DND-41 (cell line): ENCODE results near the gene CDH3.

ENCODE experiments used
- ATAC-seq: fragments of 200-7000 bp; cut with Tn5 transposase; 3 replicates; pipeline ENCODE4 v1.9.1; 2021; ENCODE audit warnings: low read depth; ENCODE audit not compliant: insufficient read depth
- DNase-seq: peaks from one replicate; pipeline ENCODE4 v3.0.0-alpha.2; 2020
- H2AFZ ChIP-seq: 2 replicates; pipeline ENCODE4 v1.6.0; 2012; ENCODE audit warnings: low read depth, low read length
- H3K27ac ChIP-seq: 2 replicates; pipeline ENCODE4 v1.5.1; 2012; ENCODE audit warnings: low read length, inconsistent platforms
- H3K27me3 ChIP-seq: fragments of 200-600 bp; sonication (generic); 2 replicates; pipeline ENCODE4 v1.6.0; 2012; ENCODE audit warnings: low read length, mild to moderate bottlenecking, inconsistent platforms; ENCODE audit not compliant: insufficient read depth, poor library complexity
- H3K36me3 ChIP-seq: 2 replicates; pipeline ENCODE4 v1.5.1; 2012; ENCODE audit warnings: low read length, inconsistent platforms; ENCODE audit not compliant: insufficient read depth
- H3K4me1 ChIP-seq: 2 replicates; pipeline ENCODE4 v1.5.1; 2012; ENCODE audit warnings: mild to moderate bottlenecking, low read length; ENCODE audit not compliant: insufficient read depth
- H3K4me2 ChIP-seq: 2 replicates; pipeline ENCODE4 v1.6.0; 2012; ENCODE audit warnings: mild to moderate bottlenecking, moderate library complexity, low read length, inconsistent platforms; ENCODE audit not compliant: insufficient read depth
- H3K4me3 ChIP-seq, 2 experiments: fragments of 200-600 bp in 1 of 2; shearing (Covaris generic) in 1 of 2; 2 replicates each; pipeline ENCODE4 v1.5.1; 2012 to 2016; ENCODE audit warnings: inconsistent platforms in 2 of 2, low read length in 2 of 2, mild to moderate bottlenecking in 2 of 2, low read depth in 1 of 2, moderate library complexity in 1 of 2
- H3K79me2 ChIP-seq: 2 replicates; pipeline ENCODE4 v1.6.0; 2012; ENCODE audit warnings: low read length, inconsistent platforms; ENCODE audit not compliant: insufficient read depth
- H3K9ac ChIP-seq: 2 replicates; pipeline ENCODE4 v1.6.0; 2012; ENCODE audit warnings: low read depth, mild to moderate bottlenecking, inconsistent platforms, low read length, moderate library complexity
- H3K9me3 ChIP-seq: 2 replicates; pipeline ENCODE4 v1.5.1; 2012; ENCODE audit warnings: low read length, moderate library complexity, mild to moderate bottlenecking, inconsistent platforms; ENCODE audit not compliant: insufficient read depth, severe bottlenecking
- H4K20me1 ChIP-seq: 2 replicates; pipeline ENCODE4 v1.6.0; 2012; ENCODE audit warnings: low read length; ENCODE audit not compliant: insufficient read depth
- EZH2 ChIP-seq: IDR thresholded peaks from 3 replicates; pipeline ENCODE4 v1.6.1; 2012; ENCODE audit warnings: borderline replicate concordance, low read depth, mild to moderate bottlenecking, moderate library complexity, low read length, inconsistent platforms; ENCODE audit not compliant: severe bottlenecking
- TF ChIP-seq, protein P1 (sequence below): IDR thresholded peaks from 2 replicates; pipeline ENCODE4 v1.5.1; 2012; ENCODE audit warnings: borderline replicate concordance, low read length, moderate library complexity, mild to moderate bottlenecking; ENCODE audit not compliant: poor library complexity, severe bottlenecking; ENCODE audit errors: extremely low read depth

Gene CDH3

DNA sequence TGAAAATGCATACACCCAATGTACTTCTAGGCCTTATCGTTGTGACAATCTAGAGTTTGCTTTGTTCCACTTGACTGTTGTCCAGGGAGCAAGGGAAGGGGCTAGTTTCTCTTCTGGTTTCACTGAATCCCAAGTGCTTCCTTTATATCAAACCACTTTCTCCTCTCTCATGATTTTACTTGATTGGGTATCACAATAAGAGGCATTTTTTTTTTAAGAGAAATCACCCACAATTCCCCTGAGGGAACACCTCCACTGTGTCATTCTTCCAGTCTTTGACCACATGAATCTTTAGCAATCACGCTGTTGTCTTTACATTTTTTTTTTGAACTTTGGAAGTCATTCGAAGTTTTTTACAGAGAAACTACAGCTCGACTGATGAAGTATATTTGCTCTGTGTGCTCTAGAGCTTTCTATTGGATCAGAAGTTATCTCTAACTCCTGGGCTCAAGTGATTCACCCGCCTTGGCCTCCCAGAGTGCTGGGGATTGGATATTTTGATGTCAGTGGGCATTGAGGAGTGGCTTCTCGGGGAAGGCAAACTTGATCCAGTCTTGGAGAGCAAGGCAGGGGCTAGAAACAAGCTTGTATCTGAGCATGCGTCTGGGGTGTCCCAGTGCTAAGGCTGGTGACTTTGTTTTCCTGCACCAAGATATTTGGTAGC lies 95.0 kb downstream of the CDH3 start:
- no peaks in the 10 kb centered on the region for H3K4me1 ChIP-seq
- H3K79me2 ChIP-seq: no peaks in the 10 kb centered on the region
- DNase-seq (no peak), ATAC-seq (no peak)
- H3K9ac ChIP-seq: no peak overlapping the region
- H3K27me3 ChIP-seq: no peaks in the 10 kb centered on the region
- H4K20me1 ChIP-seq: no peaks in the 10 kb centered on the region
- TF ChIP-seq, protein P1, sequence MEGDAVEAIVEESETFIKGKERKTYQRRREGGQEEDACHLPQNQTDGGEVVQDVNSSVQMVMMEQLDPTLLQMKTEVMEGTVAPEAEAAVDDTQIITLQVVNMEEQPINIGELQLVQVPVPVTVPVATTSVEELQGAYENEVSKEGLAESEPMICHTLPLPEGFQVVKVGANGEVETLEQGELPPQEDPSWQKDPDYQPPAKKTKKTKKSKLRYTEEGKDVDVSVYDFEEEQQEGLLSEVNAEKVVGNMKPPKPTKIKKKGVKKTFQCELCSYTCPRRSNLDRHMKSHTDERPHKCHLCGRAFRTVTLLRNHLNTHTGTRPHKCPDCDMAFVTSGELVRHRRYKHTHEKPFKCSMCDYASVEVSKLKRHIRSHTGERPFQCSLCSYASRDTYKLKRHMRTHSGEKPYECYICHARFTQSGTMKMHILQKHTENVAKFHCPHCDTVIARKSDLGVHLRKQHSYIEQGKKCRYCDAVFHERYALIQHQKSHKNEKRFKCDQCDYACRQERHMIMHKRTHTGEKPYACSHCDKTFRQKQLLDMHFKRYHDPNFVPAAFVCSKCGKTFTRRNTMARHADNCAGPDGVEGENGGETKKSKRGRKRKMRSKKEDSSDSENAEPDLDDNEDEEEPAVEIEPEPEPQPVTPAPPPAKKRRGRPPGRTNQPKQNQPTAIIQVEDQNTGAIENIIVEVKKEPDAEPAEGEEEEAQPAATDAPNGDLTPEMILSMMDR: no peak
- no peak for TF ChIP-seq EZH2
- H3K9me3 ChIP-seq: no peaks in the 10 kb centered on the region
- H3K36me3 ChIP-seq: no peaks in the 10 kb centered on the region
- no peak overlapping the region for H3K4me3 ChIP-seq
- no peak overlapping the region for H3K27ac ChIP-seq
- no peak overlapping the region for H2AFZ ChIP-seq
- no peak overlapping the region for H3K4me2 ChIP-seq

DNA sequence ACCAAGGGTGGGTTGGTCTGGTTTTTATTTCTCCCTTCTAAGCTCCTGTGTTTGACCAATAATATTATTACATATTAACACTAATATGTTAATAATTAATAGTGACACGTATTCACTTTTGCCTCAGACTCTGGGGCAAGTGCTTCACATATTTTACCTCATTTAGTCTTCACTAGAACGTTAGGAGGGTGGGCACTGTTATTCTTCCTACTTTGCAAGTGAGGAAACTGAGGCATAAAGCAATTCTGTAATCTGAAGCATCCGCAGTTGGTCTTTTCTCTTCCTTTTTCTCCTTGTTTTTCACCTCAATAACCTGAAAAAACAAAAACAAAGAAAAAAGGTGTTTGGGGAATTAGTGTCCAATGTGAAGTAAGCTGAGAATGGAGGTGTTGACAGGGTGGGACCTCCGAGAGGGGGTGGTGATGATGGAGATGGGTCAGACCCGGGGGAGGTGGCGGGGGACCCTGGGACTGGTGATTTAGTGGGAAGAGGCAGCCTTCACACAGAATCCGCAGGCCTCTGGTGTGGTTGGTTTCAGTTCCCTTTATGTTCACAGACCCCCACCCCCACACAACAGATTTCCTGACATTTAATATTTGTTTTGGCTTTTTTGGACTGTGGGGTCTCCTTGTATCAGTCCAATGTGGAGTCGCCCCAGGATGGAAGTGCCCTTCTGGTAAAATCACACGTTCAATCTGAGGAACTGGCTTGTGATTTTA lies 95.7 kb downstream of the CDH3 start:
- Histone ChIP-seq H3K36me3 (no peaks in the 10 kb centered on the region), H3K27me3 (no peaks in the 10 kb centered on the region), H4K20me1 (no peaks in the 10 kb centered on the region), H3K9me3 (no peaks in the 10 kb centered on the region), H3K4me2 (no peak overlapping the region), H3K9ac (no peak overlapping the region), H3K4me3 (no peak overlapping the region), H3K79me2 (no peaks in the 10 kb centered on the region), H3K4me1 (no peaks in the 10 kb centered on the region), H3K27ac (no peak overlapping the region), H2AFZ (no peak overlapping the region)
- no peak for ATAC-seq
- DNase-seq: no peak
- no peak for TF ChIP-seq EZH2
- TF ChIP-seq, protein P1: no peak

DNA sequence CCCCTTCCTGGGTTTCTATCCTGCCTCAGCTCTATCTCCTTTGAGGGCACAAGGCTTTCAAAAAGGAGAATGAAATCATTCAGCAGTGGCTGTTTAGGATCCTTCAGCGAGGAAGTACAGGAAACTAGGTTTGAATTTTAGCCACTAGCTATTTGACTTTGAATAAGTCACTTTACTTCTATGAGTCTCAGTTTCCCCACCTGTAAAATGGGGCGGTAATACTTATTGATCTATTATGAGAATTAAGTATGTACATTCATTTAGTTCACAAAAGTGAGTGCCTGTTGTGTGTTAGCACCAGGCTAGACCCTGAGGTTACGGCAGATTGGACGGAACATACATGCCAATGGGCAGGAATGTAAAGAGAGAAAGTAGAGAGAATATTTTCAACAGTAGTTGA lies 98.6 kb downstream of the CDH3 start:
- DNase-seq (no peak), ATAC-seq (no peak)
- H3K9me3 ChIP-seq: no peaks in the 10 kb centered on the region
- no peaks in the 10 kb centered on the region for H4K20me1 ChIP-seq
- no peak overlapping the region for H3K4me3 ChIP-seq
- no peak for TF ChIP-seq EZH2
- TF ChIP-seq, protein P1: no peak
- H3K4me1 ChIP-seq: no peaks in the 10 kb centered on the region
- no peak overlapping the region for H3K9ac ChIP-seq
- H3K27ac ChIP-seq: no peak overlapping the region
- no peak overlapping the region for H2AFZ ChIP-seq
- no peaks in the 10 kb centered on the region for H3K27me3 ChIP-seq
- no peaks in the 10 kb centered on the region for H3K36me3 ChIP-seq
- H3K4me2 ChIP-seq: no peak overlapping the region
- H3K79me2 ChIP-seq: no peaks in the 10 kb centered on the region
